NCI-H2196 (cell line): Measurements from ENCODE around the gene EIF4H.
"Not testable (repeated sequence)": the region's sequence is repeated elsewhere in the genome, so short reads cannot be mapped to it uniquely, and the experiment has no call there.

Source experiments
- DNase-seq: peaks from one replicate; lab custom pipeline; 2025; ENCODE audit not compliant: unreplicated experiment; lab: John Stamatoyannopoulos, UW

Gene EIF4H

GRCh38 chr7:74197449-74198124 lies 23.4 kb downstream of the EIF4H start:
- DNase-seq, result no peak

GRCh38 chr7:74199551-74200355 lies 25.6 kb downstream of the EIF4H start:
- no peak for DNase-seq

- DNase-seq, result no peak
Measured at GRCh38 chr7:74202841-74203556, 28.8 kb downstream of the EIF4H start.

GRCh38 chr7:74203956-74204618 lies 29.9 kb downstream of the EIF4H start:
- no peak for DNase-seq

GRCh38 chr7:74206052-74206451 lies 31.9 kb downstream of the EIF4H start:
- DNase-seq, result not testable (repeated sequence)

GRCh38 chr7:74206589-74207120 lies 32.5 kb downstream of the EIF4H start:
- peak; percentile 88 for DNase-seq

- DNase-seq, result no peak
Measured at GRCh38 chr7:74207586-74207985, 33.4 kb downstream of the EIF4H start.

GRCh38 chr7:74208241-74208640 lies 34.1 kb downstream of the EIF4H start:
- DNase-seq, result not testable (repeated sequence)

- no peak for DNase-seq
Measured at GRCh38 chr7:74212661-74213060, 38.5 kb downstream of the EIF4H start.

GRCh38 chr7:74214816-74215630 lies 40.9 kb downstream of the EIF4H start:
- no peak for DNase-seq

GRCh38 chr7:74215921-74216320 lies 41.8 kb downstream of the EIF4H start:
- no peak for DNase-seq

GRCh38 chr7:74216361-74216761 lies 42.2 kb downstream of the EIF4H start:
- DNase-seq, result no peak

GRCh38 chr7:74217455-74218342 lies 43.5 kb downstream of the EIF4H start:
- DNase-seq, result no peak

- no peak for DNase-seq
Measured at GRCh38 chr7:74218343-74218698, 44.2 kb downstream of the EIF4H start.

GRCh38 chr7:74219416-74219815 lies 45.3 kb downstream of the EIF4H start:
- no peak for DNase-seq

- DNase-seq, result no peak
Measured at GRCh38 chr7:74220229-74220628, 46.1 kb downstream of the EIF4H start.

GRCh38 chr7:74221713-74222112 lies 47.6 kb downstream of the EIF4H start:
- DNase-seq, result no peak

- no peak for DNase-seq
Measured at GRCh38 chr7:74222851-74223710, 48.9 kb downstream of the EIF4H start.
